Nucleus accumbens (tissue), 56 donors: ENCODE results near the gene LIF.
"Not testable (repeated sequence)": the region's sequence is repeated elsewhere in the genome, so short reads cannot be mapped to it uniquely, and the experiment has no call there.

Source experiments
- DNase-seq, 56 donors: peaks; one replicate each; lab custom pipeline; 2025; lab: John Stamatoyannopoulos, UW

Gene LIF

GRCh38 chr22:30230787-30231461 is 15.6 kb downstream of the LIF start:
- DNase-seq = no peak

DNA sequence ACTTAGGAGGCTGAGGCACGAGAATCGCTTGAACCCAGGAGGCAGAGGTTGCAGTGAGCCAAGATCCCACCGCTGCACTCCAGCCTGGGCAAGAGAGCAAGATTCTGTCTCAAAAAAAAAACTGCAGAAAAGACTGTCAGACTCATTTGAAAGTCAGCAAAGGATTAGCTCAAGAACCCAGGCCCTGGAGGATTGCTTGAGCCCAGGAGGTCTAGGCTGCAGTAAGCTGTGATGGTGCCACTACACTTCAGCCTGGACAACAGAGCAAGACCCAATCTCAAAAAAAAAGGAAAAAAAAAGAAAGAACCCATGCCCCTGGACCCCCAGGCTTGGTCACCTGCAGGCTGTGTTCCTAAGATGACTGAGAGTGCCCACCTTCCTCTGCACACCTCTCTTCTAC is 16.2 kb downstream of the LIF start:
- no peak for DNase-seq

DNA sequence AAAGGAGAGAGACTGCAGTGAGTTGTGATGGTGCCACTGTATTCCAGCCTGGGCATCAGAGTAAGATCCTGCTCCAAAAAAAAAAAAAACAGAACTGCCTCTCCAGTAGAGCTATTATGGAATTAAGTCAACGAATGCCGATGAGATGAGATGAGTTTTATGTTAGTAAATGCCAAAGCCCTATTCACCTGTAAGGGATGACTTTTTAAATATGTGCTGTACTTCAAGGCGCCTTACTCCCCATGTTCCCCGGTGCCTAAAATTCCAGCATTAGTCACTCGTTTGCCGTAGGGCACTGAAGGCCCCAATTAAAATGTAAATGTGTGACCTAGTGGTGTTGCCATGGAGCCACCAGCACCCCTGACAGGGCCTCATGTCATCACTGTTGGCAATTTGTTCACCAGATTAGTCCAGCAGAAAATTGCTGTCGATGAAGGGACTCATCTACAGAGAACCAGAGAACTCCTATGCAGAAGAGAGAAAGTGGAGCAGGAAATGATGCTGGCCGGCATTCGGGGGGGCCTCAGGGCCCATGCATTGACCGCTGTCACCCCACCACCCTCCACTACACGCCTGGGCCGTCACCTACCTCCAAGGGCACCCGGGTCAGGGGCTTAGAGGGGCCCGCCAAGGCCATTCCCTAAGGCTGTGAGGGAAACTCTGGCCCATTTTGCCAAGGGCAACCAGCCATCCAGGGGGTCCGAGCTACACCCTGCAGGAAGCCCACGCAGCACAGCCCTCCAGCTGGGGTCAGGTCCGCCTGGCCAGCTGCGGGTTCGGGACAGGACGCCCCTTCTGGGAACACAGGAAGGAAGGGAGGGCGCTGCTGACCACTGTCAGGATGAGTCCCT is 17.8 kb downstream of the LIF start:
- no peak for DNase-seq

DNA sequence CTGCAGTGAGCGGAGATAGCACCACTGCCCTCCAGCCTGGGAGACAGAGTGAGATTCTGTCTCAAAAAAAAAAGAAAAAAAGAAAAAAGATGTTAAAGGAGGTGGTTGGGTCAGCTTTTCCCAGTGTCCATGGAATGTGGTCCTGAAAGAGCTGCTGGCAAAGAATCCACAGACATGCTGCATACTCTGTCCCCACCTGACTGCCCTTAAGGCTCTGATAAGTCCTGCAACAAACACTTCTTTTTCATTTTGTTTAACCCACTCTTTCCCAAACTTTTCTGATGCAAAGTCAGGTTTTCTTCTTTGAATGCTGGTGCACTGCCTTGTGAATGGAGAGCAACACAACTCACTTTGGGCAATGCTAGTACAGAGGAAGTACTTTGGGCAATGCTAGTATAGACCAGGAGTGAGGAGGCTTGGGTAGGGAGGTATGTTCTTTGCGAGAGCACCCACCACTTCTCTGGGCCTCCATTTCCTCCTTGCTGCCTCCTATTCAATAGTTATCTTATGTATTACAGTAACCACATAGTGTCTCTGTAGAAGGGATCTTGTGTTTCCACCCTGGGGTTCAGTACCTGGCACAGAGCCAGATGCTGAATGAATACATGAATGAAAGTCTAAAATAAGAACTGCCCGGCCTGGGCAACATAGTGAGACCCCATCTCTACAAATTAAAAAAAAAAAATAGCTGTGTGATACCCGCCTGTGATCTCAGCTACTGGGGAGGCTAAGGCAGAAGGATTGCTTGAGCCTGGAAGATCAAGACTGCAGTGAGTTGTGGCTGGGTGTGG is 18.9 kb downstream of the LIF start:
- no peak for DNase-seq

GRCh38 chr22:30226192-30226832 is 20.2 kb downstream of the LIF start:
- no peak for DNase-seq

- DNase-seq = no peak
These were observed 21.2 kb downstream of the LIF start for GRCh38 chr22:30225220-30225927.

DNA sequence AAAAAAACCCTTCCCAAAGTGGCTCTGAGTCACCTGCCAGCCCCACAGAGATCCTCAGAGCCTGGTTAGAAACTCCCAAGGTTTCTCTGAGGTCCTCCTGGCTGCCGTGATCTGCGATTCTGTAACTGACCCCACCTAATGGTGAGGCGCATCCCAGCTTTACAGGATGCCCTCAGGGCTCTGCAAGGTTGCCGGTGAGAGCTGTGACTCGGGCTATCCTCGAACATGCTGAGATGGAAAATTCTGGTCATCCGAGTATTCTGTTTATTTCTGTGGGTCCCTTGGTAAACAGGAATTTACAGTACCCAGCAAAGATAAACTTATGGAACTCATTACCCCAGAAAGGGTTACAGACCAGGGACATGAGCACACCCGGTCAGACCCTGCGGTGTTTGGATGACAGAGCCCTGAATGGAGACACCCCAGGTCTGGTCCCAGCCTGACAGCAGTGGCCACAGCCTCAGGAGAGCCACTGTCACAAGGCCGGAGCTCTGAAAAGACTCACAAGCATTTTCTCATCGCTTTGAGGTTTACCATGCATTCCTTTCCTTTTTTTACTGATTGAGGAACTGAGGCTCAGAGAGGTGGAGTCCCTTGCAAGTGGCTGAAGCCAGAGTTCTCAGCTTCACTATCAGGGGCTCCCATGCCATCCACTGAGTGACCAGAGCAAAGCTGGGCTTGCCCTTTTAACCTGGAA is 22.2 kb downstream of the LIF start:
- no peak for DNase-seq

- DNase-seq = no peak
These were observed 23.3 kb downstream of the LIF start for GRCh38 chr22:30223303-30223702.

- no peak for DNase-seq
These were observed 24.2 kb downstream of the LIF start for GRCh38 chr22:30222321-30222720.

DNA sequence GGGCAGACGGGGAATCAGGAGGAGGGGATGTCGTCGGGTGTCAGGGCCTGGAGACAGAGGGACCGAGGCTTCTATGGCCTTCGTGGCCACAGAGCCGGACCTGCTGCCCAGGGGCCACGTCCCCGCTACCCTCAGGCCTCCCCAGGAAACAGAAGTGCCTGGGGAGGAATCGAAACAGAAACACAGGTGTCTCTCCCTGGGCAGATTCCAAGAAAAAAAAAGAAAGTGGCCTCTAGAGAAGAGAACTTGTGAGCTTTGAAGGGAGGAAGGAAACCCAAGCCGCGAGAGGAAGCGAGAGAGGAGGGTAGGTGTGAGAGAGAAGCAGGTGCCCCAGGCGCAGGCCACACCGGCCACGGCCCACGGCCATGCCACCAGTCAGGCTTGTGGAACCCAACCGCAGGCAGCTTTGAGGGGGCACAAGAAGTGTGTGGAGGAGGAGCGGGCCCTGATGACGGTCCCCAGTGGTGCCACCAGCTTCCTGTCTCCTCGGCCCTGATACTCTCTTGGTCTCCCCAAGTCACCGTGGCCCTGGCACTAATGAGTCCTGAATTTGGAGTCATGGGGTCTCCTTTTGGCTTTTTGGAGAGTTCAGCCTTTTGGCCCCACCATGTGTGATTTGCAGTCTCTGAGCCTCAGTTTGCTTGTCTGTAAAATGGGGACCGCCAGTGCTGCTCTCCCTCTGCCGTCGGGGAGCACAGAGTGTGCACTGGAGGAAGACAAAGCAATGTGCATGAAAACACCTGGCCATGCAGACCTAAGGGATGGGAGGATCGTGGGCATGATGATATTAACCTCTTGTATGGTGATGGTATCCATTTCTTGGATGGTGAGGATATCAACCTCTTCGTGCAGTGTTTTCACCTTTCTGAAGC is 25.2 kb downstream of the LIF start:
- no peak for DNase-seq

DNA sequence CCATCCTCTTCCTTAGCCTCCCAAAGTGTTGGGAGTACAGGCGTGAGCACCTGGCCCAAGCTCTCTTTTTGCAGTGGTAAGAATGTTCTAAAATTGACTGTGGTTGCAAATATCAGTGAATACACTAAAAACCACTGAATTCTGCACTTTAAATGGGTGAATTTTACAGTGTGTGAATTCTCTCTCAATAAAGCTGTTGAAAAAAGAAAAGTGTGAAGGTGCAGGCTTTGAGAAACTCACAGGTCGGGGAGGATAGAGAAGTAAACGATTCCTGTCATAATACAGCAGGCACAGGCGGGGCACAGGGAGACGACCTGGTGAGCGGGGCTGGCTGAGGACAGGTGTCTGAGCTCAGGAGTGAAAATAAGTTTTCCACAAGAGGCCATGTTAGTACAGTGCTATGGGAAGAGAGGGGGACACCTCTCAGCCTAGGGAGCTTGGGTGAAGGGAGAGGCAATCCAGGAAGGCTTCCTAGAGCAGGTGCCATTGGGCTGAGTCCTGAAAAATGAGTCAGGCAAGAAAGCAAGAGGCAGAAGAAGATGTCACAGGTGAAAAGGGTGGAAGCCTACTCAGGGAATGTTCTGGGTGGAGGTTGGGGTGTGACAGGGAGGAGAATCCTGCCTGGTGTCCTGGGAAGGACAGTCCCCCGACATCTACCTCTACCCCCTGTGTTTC is 26.1 kb downstream of the LIF start:
- no peak for DNase-seq

DNA sequence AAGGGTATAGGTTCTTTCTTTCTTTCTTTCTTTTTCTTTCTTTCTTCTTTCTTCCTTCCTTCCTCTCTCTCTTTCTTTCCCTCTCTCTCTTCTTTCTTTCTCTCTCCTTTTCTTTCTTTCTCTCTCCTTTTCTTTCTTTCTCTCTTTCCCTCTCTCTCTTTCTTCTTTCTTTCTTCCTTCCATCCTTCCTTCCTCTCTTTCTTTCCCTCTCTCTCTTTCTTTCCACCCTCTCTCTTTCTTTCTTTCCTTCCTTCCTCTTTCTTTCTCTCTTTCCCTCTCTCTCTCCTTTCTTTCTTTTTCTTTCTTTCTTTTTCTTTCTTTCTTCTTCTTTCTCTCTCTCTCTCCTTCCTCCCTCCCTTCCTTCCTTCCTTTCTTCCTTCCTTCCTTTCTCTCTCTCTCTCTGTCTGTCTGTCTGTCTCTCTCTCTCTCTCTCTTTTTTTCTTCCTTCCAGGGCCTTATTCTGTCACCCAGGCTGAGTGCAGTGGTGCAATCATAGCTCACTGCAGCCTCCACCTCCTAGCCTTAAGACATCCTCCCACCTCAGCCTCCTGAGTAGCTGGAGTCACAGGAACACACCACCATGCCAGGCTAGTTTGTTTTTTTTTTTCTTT is 26.8 kb downstream of the LIF start:
- DNase-seq = no peak

DNA sequence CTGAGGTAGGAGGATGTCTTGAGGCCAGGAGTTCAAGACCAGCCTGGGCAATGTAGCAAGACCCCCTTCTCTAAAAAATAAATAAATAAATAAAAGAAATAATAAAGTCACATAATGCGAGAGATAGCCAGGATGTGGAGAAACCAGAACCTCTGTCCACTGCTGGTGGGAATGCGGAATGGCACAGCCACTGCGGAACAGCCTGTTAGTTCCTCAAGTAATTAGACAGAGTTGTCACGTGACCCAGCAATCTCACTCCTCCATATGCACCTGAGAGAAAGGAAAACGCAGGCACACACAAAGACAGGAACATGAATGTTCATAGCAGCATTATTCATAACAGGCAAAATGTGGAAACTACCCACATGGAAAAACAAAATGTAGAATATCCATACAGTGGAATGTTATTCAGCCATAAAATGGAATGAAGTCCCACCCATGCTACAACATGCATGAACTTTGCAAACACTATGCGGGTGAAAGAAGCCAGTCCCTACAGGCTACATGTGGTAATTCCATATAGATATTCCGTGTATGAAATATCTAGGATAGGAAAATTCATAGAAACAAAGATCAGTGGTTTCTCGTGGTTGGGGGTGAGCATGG is 27.4 kb downstream of the LIF start:
- DNase-seq = no peak

DNA sequence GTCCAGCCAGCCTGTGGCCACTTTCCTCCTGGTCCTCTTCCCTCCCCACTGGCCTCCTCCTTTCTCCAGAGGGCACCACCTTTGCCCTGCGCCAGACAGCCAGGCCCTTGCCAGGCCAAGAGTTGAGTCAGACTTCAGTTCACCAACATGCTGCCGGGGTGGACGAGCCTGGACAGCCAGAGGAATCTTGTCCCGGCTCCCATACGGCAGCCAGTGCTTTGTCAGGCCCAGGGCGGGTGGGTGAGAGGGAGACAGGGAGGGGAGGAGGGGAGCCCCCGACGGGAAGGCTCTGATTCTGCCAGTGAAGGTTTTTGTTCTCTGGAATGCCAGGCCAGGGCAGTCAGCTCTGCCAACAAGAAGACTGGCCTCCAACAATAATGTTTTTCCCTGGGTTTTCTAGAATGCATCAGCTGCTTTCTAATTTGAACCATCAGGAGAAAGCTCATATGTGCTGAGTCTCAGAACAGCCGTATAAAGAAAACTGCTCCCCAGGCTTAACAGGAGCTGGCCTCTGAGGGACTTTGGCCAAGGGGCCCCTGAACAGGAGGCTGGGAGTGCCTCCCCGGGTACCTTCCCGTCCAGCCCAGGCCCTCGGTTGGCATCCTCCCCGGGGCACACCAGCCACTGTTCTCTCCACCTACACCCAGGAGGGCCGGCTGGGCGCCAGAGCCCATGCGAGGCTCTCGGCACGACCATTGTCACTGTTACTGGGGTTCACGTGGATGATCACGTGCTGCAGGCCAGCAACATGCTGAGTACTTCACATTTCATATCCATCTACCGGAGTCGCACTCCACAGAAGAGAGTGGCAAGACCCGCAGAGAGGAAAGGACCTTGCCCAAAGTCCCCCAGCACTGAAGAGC is 28.6 kb downstream of the LIF start:
- DNase-seq = peak in 23 of 56 donors; percentile 8 to 64 (median 24)

DNA sequence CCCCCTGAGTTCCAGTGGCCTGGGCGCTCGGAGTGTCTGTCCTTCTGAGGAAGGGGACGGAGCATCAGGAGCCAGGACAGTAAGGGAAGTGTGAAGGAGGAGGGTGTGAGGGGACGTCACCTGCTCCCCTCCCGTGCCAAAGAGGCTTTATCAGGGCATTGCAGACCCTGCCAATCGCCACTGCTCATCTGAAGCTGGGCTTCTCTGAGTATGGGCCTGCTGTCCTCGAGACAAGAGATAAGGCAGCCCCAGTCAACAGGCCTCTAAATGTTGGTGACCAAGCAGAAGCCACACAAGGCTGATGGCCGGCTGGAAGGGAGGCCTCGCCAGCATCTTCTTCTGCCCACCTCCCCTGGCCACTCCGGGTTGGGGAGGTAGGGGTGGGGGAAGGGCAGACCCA is 29.8 kb downstream of the LIF start:
- no peak for DNase-seq

GRCh38 chr22:30216272-30216671 is 30.3 kb downstream of the LIF start:
- not testable (repeated sequence) for DNase-seq
